Activated CD8-positive, alpha-beta memory T cell treated with anti-CD3 and anti-CD28 coated beads, Interleukin-2, amount 50 U/mL, for 24 hours (primary cell): ENCODE measurements around the gene OGFOD3.
"Not testable (repeated sequence)": the region's sequence is repeated elsewhere in the genome, so short reads cannot be mapped to it uniquely, and the experiment has no call there.

Source experiments
- DNase-seq: peaks from one replicate; pipeline ENCODE4 v3.0.0-alpha.2; 2020; ENCODE audit errors: extremely low read depth

OGFOD3 gene

DNA sequence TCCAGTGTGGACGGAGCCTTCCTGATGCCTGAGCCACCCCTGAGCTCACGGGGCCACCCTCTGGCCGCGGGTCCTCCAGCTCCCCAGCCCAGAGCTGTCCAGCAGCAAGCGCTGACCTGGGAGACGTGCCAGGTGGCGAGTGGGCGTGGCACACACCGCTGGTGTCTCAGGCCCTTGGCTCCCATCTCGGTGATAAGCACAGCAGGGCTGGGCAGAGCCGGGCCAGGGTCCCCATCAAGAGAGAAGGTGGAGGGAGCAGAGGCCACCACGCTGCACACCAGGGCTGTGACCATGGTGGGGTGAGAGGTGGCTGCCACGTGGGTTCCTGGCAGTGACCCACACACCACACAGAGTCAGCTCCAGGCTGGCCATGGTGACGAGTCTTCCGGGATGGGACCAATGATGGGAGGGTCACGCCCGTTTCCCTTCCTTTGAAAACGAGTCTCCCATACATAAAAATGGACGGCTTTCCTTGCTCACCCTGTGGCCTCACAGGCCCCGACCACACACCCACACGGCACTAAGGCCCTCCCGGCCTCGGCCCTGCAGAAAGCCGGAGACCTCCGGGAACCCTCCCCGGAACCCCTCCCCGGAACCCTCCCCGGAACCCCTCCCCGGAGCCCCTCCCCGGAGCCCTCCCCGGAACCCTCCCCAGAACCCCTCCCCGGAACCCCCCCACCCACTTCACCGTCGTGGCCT is 30.0 kb downstream of the OGFOD3 start:
- DNase-seq = no peak

GRCh38 chr17:82387705-82388106 is 30.7 kb downstream of the OGFOD3 start:
- no peak for DNase-seq

GRCh38 chr17:82386881-82387704 is 31.3 kb downstream of the OGFOD3 start:
- no peak for DNase-seq

DNA sequence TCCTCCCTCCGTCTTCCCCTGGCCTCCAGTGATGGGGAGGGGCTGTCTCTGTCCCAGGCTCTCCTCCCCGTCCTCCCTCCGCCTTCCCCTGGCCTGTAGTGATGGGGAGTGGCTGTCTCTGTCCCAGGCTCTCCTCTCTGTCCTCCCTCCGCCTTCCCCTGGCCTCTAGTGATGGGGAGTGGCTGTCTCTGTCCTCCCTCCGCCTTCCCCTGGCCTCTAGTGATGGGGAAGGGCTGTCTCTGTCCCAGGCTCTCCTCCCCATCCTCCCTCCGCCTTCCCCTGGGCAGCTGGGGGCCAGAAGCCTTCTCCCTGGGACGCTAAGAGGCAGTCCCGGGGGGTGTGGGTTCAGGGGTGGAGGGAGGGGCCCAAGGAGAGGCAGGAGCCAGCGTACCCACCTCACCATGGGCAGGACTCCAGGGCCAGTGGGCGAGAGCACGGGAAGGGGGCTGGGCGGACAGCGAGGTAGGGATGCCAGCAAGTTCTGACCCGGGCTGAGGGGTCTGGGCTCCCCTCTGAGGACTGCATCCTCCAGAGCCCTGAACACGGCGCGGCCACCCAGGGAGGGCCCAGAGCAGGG is 32.0 kb downstream of the OGFOD3 start:
- DNase-seq = no peak

DNA sequence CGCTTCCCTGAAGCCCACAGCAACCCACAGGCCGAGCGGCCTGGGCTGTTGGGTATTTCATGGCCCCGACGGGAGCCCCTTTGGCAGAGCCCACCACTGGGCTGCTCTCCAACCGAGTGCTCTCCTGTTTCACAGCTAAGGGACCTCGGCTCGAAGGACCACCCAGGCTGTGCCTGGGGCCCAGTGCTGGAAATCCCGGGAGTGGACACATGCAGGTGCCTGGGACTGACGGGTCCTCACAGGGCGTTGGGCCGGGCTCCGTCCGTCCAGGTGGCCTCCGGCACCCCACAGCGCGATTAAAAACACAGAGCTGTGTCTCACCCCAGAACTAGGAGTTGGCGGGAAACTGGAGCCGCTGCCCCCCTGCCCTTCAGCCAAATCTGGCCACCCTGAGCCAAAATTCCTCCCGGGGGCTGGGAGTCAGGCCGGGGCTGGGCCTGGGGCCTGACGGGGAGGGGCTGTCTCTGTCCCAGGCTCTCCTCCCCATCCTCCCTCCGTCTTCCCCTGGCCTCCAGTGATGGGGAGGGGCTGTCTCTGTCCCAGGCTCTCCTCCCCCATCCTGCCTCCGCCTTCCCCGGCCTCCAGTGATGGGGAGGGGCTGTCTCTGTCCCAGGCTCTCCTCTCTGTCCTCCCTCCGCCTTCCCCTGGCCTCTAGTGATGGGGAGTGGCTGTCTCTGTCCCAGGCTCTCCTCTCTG is 32.7 kb downstream of the OGFOD3 start:
- DNase-seq = no peak

- no peak for DNase-seq
Observed at GRCh38 chr17:82384730-82385481, 33.5 kb downstream of the OGFOD3 start.

DNA sequence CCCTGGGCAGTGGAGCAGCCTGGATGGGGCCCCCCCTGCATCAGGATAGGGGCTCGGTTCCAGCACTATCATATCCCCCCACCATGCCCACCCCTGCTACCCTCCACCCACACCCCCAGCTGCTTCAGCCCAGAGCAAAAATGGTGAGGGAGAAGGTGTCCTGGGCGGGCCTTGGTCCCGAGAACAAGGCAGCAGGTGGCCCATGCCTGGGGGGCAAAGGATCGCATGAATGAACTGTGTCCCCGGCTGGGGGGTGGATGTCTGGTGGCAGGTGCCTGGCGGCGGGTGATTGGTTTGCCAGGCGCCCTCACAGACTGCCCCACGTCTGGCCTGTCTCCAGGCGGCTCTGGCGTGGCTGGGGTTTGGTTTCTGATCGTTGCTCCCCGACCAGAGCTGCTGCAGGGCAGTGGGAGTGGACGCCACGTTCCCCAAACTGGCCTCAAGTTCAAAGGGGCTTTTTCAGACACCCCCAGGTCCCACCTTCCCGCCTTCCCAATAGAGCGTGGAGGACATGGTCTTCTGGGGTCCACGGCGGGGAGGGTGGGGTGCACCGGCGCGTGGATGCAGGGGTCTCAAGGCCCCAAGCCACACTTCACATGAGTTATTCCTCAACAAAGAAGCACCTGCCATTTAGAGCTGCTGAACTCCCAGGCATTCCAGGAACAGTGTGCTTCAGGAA is 34.2 kb downstream of the OGFOD3 start:
- no peak for DNase-seq

DNA sequence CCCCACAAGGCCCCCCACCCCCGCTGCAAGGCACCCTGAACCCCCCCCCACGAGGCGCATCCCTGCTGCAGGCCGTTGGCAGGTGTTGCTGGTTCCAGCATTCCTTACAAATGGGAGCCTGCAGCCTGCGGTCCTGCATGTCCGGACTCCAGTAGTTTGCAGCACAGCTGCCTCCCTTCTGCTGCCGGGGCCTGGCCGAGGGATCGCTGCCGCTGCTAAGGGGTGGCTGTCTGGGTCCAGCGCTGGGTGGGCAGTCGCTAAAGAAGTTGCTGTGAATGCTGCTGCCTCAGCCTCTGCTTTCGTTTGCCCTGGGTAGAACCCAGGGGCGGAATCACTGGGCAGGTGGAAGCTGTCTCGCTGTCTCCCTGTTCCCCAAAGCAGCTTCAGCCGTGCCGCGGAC is 35.0 kb downstream of the OGFOD3 start:
- no peak for DNase-seq

DNA sequence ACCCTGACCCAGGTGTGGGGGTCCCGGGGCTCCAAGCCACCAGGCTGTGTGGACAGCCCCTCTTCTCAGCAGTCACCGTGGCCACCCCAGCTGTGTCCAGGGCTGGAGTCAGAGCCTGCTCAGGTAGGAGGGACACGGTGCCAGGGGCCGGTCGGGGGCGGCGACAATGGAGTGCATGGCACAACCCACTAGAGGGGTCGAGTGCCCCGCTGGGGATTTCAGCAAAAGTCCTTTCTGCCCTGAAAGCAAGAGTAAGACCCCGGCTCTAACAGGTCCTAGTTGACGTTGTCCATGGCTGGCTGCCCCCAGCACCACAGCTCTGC is 35.5 kb downstream of the OGFOD3 start:
- no peak for DNase-seq

DNA sequence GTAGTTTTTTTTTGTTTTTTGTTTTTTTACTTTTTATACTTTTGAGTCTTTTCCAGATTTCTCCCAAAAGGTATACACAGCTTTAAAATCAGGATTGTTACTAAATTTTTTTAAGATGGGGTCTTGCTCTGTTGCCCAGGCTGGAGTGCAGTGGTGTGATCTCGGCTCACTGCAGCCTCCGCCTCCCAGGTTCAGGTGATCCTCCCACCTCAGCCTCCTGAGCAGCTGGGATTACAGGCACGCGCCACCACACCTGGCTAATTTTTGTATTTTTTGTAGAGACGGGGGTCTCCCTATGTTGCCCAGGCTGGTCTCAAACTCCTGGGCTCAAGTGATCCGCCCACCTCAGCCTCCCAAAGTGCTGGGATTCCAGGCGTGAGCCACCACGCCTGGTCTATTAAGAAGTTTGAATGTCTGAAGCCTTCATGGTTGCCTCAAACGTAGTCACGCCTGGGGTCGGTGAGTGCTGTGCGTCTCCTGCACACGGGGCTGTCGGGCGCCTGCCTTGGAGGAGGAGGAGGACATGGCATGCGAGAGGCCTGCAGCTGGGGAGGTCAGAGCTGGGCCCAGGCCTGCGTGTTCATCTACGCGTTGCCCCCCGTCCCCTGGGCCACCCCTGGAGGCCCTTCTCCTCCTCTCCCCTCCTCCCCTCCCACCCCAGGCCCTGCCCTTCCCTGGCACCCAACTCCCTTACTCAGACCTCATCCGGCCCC is 36.0 kb downstream of the OGFOD3 start:
- DNase-seq = not testable (repeated sequence)

DNA sequence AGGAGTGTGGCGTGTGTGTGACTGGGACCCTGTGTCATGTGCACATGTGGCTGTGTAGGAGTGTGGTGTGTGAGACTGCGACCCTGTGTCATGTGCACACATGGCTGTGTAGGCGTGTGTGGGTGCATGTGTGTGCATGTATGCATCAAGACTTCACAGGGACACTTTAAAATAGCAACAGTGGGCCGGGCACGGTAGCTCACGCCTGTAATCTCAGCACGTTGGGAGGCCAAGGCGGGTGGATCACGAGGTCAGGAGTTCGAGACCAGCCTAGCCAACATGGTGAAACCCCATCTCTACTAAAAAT is 36.7 kb downstream of the OGFOD3 start:
- not testable (repeated sequence) for DNase-seq

DNA sequence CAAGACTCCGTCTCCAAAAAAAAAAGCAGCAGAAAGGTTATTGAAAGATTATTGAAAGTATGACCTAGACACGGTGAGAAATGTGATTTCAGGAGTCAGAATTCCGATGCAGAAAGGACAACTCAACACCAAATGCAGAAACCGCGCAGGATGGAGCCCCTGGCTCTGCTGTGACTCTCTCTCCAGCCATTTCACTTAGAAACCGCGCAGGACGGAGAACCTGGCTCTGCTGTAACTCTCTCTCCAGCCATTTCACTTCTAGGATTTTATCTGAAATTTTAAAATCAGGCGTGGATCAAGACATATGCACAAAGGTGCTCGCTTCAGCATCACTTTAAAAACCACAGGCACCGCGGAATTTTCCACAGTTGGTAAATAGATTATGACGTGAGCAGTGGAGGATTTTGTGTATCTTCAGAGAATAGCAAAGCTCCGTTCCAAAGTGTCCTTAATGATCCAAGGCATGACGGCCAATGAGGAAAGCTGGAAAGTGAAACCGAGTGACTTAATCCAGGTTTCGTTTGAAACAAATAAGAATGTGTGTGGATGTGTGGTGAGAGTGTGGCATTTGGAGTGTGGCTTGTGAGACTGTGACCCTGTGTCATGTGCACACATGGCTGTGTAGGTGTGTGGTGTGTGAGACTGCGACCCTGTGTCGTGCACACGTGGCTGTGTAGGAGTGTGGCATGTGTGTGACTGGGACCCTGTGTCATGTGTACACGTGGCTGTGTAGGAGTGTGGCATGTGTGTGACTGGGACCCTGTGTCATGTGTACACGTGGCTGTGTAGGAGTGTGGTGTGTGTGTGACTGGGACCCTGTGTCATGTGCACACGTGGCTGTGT is 37.3 kb downstream of the OGFOD3 start:
- no peak for DNase-seq

- no peak for DNase-seq
Observed at GRCh38 chr17:82378741-82379021, 39.7 kb downstream of the OGFOD3 start.

DNA sequence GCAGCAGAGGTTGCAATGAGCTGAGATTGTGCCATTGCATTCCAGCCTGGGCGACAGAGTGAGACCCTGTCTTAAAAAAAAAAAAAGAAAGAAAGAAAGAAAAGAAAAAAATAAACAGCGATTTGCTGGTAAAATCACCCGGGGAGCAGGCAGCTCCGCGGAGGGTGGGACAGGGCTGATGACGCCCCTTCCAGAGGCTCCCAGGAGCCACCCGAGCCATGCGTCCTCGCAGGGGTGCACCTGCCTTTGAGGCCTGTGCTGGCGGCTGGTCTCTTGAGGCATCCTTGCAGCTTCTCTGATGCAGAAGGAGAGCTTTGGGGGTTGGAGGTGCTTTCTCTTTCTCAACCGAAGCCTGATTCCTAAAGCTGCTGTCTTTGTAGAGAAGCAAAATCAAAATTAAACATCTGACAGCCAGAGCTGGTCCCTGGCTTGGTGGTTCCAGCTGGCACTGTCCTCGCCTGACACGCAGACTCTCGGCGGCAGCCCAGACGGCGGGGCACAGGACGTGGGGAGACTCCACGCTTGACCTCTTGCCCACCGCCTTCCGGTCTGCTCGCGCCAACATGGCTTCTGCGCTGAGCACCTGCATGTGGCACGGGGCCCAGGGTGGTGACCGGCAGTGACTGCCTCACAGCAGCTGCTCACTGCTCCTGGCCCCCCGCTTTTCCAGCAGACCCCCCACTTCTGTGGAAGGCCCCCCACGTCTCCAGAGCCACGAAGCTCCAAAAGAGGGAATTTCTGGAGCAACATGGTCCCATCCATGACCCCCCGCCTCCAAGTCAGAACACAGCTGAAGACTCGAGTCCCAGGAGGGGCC is 40.3 kb downstream of the OGFOD3 start:
- DNase-seq = no peak

GRCh38 chr17:82377294-82377693 is 41.1 kb downstream of the OGFOD3 start:
- DNase-seq = not testable (repeated sequence)

DNA sequence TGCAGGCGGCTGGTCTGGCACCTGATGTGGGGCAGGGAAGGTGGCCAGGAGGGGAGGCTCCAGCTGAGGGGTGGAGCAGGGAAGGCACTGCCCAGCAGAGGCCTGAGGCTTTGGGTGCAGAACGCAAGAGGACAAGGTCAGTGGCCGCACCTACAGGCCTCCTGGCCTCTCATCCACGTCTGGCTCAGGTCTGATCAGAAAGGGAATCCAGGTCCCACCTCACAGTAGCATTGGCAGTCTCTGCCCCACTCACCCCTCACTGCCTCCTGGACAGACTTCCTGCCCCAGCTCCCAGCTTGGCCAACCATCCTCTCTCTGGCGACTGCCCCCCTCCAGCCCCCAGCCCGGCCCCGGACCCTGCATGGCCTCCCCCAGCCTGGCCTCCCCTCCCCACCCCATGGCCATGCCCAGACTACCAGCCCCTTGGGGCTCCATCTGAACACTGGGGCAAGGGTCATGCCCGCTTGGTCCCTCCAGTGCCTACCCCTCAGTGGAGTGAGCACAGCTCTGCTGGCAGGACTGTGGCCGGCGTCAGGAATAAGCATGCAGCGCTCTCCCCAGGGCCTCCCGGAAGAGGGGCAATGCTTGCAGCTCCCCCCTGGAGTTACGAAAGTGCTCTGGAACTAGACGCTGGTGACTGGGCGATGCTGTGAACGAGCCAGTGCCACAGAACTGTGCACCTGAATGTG is 42.2 kb downstream of the OGFOD3 start:
- no peak for DNase-seq

GRCh38 chr17:82375359-82376041 is 42.9 kb downstream of the OGFOD3 start:
- no peak for DNase-seq
